ENCODE results near the gene PKLR.
"Not testable (repeated sequence)": the region's sequence is repeated elsewhere in the genome, so short reads cannot be mapped to it uniquely, and the experiment has no call there.

Gene PKLR

DNA sequence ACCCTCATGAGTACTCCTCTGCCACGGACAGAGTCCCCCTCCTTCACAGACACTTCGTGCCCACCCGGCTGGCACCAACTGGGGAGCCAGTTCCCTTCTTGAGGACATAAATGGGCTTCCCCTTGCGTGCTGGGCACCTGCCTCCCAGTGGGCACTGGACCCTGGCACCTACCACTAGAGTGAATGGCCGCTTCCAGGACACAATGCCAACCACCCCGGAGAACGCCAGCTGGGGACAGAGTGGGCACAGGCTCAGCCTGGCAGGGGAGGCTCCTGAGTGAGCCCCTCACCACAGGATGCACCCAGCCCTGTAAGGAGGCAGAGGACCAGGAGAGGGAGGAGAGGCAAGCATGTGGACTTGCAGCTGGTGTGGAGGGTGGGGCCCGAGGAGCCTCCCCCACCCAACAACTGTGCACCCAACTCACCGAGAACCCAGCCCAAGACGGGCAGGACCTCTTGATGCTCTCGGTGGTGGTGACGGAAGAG is 47.0 kb downstream of the PKLR start:
- DNase-seq = no peak

DNA sequence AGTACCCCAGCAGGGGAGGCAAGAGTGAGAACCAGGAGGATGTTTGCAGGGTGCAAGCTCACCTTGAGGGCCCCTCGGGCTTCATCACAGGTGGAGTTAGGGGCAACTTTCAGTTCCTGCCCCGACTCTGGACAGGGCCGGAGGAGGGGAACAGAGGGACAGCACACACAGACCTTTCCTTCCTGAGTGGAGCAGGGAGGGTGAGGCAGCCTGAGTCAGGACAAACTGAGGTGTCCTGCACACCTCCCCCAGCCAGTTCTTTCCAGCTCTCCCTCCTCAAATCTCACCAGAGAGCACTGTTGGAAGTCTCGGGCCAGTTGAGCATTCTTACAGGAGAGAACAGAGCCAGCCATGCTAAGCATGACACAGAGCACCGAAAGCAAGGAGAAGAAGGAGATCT is 47.4 kb downstream of the PKLR start:
- DNase-seq = no peak

- no peak for DNase-seq
These were observed 48.0 kb downstream of the PKLR start for GRCh38 chr1:155253208-155253607.

- DNase-seq = no peak
These were observed 49.7 kb downstream of the PKLR start for GRCh38 chr1:155251566-155251965.

GRCh38 chr1:155250633-155251449 is 50.4 kb downstream of the PKLR start:
- DNase-seq = peak; percentile 81 to 94 (median 92)

DNA sequence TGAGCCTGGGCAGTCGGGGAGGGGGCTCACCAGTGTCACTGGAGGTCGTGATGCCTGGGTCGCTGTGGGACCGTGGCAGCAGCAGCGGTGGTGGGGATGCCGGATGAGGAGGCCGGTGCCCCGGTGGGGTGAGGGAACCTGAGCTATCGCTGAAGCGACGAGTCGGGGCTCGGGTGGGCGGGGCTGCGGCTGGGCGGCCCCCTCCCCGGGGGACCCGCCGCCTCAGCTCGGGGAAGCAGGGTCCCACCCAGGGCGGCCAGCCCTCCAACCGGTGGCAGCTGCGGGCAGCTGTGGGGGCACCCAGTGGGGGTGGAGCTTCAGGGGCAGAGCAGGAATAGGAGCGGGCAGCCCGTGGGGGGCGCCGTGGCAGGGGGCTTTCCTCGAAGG is 51.0 kb downstream of the PKLR start:
- peak in 2 of 6 experiments; percentile 9 to 57 for DNase-seq

DNA sequence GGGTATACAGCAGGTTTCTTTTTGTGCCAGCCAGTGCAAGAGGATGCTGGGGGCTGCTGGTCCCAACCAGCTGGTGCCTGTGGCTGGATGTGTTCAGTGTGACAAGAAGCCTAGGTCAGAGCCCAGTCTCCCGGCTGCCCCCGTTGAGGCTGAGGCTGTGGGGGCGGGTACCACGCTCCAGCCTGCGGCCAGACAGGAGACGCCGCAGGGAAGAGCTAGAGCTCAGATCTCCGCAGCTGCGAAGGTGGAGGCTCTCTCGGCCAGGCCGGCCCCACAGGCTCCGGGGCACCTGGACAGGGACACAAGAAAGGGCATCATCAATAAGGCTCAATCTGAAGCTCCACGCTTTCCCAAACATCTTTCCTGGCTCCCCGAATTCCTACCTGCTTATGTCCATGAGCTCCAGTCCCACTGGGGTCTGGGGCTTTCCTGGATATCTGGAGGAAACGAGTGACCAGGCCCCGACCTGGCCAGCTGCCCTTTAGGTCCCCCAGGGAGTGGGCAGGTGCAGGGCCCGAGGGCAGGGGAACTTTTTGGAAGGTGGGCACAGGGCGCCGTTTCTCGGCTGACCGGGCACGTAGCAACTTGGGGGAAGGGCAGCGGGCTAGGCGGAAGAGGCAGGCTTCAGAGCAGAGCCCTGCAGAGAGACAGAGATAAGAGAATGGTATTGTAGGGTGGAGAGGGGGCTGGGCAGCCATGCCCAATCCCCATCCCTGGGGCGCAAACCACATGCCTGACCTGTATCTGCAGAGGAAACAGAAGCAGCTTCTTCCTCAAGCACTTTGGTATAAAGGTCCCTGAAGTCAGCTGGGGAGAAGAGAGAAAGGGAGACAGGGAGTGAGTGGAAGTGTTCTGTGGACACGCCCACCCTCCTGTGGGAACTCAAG is 53.3 kb downstream of the PKLR start:
- no peak for DNase-seq

- DNase-seq = not testable (repeated sequence)
These were observed 54.4 kb downstream of the PKLR start for GRCh38 chr1:155246796-155247195.

DNA sequence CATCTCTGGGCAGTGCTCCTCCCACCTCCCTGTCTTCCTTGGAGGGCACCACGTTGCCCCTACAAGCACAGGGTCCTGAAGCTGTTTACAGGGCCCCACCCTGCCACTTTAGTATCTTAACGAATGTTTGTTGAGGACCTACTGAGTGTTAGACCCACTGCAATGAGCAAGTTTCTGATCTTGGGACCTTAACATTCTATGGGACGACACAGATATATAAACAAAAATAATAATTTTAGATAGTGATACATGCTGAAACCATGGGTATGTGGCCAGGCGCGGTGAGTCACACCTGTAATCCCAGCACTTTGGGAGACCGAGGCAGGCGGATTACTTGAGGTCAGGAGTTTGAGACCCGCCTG is 56.1 kb downstream of the PKLR start:
- no peak for DNase-seq

- peak; percentile 86 to 95 (median 92) for DNase-seq
These were observed 56.7 kb downstream of the PKLR start for GRCh38 chr1:155244368-155245162.

DNA sequence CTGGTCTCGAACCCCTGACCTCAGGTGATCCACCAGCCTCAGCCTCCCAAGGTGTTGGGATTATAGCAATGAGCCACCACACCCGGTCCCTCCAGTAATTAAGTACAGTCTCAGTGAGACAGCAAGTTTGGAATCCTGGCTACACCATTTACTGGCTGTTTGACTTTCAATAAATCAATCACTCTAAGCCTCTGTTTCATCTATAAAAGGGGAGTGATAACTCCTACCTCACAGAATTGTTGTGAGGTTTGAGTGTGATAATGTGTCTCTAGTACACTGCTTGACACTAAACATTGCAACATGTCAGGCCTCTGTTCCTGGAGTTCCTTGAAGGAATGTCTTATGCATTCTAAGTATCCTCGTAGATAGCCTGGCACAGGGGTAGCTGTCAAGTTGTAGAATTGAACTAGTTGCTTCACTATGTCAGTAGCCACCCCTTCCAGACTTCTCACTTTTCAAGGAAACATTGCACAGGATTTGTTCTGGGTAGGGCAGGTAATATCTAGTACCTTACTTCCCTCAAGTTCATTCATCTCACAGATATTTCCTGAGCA is 58.4 kb downstream of the PKLR start:
- DNase-seq = no peak

- no peak for DNase-seq
These were observed 59.4 kb downstream of the PKLR start for GRCh38 chr1:155241841-155242264.

DNA sequence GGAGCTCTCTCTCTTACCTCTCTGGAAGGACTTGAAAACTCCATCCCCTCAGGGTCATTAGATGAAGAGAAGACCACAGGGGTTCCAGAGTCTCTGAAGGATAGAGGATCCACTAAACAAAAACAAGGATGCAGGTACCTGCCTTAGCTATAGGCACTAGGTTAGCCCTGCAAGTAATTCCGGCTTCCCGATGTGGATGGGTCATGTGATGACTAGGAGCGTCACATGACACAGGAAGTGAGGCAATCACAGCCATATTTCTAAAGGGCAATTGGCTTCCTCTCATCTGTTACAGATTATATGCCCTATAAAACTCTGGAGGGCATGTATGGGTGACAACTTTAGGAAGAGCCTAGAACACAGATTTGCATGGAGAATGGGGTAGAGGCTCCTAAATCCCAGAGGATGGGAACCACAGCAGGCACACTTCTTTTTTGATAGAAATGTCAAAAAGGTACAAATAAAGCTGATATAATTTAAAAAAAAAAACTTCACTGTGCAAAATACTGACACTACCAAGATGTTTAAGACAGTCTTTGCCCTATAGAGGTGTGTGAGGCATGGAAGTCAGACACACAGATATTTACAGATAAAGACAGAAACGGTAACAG is 60.1 kb downstream of the PKLR start:
- peak; percentile 33 to 74 (median 58) for DNase-seq
